HG02623 (cell line): Measurements from ENCODE around the gene MAN2B2.
"Not testable (repeated sequence)": the region's sequence is repeated elsewhere in the genome, so short reads cannot be mapped to it uniquely, and the experiment has no call there.

Experiments
- ATAC-seq: cut with Tn5 transposase; IDR thresholded peaks from one replicate; pipeline ENCODE4 v1.9.1; 2021; ENCODE audit warnings: moderate library complexity; ENCODE audit not compliant: unreplicated experiment

MAN2B2 gene

DNA sequence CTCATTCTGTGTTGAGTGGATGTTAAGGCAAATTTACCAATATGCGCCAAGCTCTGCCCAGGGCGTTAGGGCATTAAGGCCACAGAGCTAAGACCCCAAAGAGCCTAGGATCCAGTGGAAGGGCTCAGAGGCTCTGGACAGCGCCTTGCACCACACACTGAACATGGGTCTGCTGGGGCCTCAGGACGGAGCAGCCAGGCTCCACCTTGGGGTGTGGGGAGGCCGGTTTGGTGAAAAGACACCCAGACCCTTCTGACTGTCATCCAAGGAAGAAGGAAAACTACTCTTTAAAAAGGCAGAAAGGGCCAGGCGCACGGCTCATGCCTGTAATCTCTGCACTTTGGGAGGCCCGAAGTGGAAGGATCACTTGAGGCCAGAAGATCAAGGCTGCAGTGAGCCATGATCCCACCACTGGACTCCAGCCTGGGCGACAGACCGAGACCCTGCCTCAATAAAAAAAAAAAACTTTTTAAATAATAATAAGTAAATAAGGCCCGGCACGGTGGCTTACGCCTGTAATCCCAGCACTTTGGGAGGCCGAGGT is 64.2 kb downstream of the MAN2B2 start:
- no peak for ATAC-seq

DNA sequence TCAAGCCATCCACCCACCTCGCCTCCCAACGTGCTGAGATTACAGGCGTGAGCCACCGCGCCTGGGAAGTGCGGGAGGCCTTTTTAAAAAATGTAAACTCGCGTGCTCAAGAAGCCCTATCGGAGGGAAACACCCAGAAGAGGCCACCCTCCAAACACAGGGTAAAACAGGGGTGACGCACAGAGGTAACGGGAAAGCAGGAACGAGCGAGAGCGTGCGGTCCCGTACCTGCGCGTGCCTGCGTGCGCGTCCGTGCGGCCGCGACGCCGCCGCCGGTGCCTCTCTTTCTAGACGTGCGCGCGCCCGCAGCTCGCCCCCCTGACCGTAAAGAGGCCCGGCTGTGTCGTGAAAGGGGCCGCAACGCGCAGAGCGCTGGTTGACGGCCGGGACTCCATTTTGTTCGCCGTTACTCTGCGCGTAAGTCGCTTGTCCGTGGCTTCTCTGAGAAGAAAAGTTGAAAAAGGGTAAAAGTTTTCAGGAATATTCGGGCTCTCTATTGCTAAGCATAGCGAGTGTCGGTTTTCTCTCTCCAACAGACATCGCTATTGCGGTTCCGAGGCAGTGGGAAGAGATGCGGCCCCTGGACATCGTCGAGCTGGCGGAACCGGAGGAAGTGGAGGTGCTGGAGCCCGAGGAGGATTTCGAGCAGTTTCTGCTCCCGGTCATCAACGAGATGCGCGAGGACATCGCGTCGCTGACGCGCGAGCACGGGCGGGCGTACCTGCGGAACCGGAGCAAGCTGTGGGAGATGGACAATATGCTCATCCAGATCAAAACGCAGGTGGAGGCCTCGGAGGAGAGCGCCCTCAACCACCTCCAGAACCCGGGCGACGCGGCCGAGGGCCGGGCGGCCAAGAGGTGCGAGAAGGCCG is 65.5 kb downstream of the MAN2B2 start, which contains the start of gene MRFAP1:
TSS of gene MRFAP1 (plus strand) at position 394 of the 872 bp plus-strand sequence. CDS start at position 572, 178 bp downstream.
- ATAC-seq: peak; percentile 79

DNA sequence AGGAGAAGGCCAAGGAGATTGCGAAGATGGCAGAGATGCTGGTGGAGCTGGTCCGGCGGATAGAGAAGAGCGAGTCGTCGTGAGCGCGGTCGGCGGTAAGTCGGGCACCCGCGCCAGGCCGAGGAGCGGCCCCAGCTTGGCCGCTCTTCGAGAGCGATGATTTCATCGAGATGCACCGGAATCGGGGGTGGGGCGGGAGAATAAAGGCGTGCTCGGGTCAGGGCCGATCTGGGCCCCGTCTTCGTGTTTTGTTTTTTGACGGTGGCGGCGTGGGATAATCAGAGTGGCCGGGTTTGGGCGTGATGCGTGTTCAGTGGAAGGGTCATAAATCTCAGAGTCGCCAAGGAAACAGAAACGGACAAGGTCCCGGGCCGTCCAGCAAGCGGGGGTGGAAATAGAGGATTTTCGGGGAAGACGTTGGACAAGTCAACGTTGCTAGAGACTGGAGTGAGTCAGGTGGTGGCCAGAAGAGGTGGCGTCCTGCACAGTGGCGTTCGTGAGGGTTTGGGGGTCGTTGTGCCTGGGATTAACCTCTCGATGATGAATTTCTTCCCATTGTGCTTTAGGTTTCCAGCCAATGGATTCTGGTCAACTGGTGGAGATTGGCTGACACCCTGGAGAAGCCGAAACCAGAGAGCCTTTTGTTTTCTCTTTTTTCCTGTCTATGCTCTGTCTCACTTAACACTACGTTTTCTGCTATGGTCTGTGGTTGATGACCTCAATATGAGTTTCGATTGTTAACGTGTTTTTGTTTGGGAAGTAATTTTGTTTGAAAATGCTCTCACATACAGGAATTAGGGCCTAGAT is 66.4 kb downstream of the MAN2B2 start:
- ATAC-seq: no peak

DNA sequence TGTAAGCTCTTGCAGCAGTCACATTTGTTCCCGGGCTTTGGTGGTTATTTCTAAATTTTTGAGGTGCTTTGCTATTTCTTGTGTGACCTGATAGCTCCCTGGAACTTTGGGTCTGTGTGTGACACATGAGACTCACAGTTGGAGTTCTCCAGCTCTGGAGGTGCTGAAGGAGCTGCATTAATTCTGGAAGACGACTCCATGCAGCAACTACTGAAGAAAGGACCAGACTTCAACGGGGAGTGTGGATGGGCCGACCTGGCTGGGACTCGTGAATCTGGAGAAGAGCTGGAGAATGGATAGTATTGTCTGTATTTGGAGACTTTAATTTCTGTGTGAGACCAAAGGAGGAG is 67.0 kb downstream of the MAN2B2 start:
- ATAC-seq: no peak

DNA sequence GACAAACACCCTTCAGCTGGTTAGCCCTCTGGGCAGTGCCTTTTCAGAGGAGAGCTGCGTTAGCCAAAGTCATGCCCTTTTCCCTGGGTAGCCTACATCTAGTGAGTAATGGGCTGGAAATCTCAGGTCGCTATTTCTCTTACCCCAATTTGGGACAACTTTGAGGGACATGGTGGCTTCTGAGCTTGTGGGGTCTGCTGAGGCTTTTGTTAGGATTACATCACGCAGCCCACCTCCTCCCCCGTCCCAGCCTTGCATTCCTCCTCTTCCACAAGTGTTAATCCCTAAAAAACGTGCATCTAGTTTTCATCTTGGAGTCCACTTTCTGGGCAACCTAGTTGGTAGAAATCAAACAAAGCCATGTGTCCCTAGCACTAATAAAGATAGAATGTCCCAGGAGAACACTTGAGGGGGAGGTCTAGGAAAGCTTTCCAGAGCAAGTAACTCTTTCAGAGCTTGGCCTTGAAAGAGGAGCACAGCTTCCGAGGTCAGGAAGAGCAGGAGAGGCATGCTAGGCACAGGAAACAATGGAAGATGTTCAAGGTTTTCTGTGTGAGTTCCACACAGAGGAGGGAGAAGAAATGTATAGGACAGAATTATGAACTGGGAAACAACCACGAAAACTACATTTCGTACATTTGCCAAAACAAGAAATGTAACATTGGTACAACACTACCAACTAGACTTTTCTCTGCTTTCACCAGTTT is 68.3 kb downstream of the MAN2B2 start:
- ATAC-seq: no peak

DNA sequence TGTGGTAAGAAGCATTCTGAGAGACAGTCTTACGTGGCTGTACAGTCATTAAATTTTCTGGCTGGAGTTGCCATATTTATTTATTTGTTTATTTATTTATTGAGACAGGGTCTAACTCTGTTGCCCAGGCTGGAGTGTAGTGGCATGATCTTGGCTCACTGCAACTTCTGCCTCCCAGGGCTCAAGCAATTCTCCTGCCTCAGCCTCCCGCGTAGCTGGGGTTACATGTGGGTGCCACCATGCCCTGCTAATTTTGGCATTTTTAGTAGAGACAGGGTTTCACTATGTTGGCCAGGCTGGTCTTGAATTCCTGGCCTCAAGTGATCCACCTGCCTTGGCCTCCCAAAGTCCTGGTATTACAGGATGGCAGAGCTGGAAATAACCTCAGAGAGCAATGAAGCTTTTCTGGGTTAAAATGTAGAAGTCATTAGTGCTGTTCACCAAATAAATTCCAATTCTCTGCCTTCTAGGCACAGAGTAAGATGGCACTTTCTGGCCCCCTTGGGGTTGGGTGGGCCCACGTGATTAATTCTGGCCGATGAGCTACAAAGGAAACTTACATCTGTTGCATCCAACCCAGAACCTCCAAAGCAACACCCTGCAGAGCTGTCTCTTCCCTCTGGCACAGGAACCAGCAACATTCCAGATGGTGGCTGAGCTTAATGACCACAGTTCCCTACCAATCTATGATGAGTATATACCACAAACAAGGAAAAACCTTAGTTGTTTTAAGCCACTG is 70.0 kb downstream of the MAN2B2 start:
- no peak for ATAC-seq

DNA sequence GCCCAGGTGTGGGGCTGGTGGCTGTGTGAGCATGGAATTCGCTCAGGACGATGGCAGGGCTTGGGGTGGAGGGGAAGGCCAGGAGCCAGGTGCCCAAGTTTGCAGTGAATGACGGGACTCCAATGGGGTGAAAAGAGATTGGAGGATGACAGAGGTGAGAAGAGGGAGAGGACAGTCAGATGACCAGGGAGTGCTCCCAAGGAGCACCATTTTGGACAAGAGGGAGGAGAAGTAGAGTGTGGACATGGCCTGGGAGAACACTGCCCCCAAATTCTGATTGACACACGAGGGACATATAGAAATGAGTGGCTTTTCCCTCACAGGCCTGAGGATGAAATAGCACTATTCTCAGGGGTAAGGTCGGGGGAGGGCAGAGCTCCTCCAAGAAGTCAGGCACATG is 72.2 kb downstream of the MAN2B2 start:
- ATAC-seq: no peak

DNA sequence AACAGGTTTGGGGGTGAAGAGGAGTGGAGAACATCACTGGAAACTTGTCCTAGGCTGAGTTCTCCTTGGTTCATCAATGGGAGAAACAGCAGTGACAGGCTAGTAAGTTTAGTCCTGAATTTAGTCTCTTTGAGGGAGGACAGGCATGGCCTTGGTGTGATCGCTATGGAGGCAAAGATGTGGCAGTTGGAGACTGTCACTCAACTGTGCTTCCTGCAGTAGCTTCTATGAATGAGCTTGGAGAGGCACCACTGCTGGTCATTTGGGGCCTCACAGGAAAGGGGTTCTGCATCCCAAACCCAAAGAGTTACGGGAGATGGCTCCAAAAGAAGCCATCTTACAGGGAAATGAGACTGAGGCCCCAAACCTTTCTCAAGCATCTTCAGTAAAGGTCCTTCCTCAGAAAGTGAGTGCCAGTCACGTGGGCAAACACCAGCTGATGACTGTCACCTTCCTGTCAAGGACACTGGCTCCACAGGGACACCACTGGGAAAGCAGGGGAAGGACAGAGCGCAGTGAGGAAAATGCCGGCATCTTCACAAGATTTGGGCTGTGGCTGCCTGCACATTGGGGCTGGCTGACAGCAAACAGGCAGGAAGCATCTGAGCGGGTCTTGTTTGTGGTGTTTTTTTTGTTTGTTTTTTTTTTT is 72.7 kb downstream of the MAN2B2 start:
- ATAC-seq: no peak

DNA sequence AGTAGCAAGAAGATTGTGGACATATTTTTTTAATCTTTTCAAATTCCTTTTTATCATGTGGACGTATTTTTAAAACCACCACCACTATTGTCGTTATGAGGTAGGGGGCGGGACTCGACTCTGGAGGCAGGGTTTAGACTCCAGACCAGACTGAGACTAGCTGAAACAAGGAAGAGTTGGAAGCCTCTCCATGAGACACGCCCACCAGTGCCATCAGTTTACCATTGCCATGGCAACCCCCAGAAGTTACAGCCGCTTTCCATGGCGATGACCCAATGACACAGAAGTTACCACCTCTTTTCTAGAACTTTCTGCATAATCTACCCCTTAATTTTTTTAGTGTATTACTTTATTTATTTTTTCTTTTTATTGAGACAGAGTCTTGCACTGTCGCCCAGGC is 74.2 kb downstream of the MAN2B2 start:
- ATAC-seq: no peak

DNA sequence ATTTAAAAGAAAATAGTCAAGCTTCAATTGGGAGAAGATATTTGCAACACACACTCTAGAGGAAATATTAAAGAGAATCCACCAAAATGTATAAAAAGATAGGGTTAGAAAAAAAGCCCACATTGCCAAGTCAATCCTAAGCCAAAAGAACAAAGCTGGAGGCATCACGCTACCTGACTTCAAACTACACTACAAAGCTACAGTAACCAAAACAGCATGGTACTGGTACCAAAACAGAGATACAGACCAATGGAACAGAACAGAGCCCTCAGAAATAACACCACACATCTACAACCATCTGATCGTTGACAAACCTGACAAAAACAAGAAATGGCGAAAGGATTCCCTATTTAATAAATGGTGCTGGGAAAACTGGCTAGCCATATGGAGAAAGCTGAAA is 79.2 kb downstream of the MAN2B2 start:
- ATAC-seq: not testable (repeated sequence)

DNA sequence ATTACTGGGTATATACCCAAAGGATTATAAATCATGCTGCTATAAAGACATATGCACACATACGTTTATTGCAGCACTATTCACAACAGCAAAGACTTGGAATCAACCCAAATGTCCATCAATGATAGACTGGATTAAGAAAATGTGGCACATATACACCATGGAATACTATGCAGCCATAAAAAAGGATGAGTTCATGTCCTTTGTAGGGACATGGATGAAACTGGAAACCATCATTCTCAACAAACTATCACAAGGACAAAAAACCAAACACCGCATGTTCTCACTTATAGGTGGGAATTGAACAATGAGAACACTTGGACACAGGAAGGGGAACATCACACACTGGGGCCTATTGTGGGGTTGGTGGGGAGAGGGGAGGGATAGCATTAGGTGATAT is 80.3 kb downstream of the MAN2B2 start:
- ATAC-seq: not testable (repeated sequence)

DNA sequence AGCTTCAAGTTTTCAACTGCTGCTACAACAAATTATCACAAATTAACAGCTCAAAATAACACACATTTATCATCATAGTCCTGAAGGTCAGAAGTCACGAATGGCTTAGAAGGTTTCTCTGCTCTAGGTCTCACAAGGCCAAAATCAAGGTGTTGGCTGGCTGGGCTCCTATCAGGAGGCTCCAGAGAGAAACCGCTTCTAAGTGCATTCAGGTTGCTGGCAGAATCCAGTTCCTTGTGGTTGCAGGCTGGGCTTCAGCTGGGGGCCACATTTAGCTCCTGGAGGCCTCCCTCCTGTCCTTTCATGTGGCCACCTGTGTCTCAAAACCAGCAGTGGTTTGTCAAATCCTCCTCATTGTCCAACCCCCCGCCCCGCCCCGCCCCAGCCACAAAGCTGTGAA is 80.9 kb downstream of the MAN2B2 start:
- ATAC-seq: no peak

DNA sequence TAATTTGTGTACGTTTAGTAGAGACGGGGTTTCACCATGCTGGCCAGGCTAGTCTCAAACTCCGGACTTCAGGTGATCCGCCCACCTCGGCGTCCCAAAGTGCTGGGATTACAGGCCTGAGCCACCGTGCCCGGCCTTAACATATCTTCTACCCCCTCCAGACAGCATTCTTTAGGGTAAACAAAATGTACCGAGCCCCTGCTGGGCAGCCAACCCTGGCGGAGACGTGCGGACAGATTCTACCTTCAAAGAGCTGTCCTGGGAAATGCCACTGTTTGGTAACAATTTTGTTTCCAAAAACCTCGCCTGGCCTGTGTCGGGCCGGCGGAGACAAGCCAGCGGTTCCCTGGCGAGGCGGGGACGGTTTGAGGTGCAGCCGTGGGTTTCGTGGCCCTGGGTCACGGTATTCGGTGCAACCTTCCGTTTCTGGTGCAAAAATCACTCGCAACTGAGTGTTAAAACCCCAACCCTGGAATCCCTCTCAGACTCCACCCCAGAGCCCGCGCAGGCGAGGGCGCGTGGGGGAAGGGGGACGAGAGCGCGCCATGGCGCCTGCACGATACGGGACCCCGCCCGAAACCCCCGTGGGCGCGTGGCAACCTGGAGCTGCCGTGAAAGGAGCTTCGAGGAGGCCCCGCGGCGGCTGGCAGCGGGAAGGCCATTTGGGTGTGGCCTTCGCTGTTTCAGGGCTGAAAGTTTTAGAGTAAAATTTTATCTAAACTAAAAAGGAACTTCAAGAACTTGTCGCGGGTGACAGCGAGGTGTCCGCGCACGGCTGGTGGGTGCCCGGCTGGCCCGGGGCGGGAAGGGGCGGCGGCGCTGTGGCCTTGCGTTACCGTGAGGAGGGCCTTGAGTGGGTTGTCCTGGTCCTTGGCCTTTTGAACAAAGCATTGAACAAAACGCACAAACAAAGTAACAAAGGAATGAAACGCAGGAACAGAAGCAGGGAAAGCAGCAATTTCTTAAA is 82.5 kb downstream of the MAN2B2 start:
- ATAC-seq: no peak

DNA sequence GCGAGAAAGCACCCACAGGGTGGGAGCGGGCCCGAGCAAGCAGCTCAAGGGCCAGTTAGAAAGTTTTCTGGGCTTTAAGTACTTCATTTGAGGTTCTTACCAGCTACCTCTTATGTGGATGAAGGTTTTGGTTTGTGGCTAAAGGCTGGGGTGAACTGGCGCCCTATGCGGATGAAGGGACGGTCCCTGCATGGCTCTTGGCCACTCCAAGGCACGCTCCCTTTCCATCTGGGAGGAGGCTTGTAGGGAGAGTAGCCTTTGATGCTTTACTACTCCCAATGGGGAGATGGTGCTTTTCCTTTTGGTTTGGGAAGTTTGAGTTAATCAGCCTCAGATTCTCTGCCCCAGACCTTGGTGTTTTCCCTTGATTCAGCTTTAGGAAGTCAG is 83.2 kb downstream of the MAN2B2 start:
- ATAC-seq: no peak

DNA sequence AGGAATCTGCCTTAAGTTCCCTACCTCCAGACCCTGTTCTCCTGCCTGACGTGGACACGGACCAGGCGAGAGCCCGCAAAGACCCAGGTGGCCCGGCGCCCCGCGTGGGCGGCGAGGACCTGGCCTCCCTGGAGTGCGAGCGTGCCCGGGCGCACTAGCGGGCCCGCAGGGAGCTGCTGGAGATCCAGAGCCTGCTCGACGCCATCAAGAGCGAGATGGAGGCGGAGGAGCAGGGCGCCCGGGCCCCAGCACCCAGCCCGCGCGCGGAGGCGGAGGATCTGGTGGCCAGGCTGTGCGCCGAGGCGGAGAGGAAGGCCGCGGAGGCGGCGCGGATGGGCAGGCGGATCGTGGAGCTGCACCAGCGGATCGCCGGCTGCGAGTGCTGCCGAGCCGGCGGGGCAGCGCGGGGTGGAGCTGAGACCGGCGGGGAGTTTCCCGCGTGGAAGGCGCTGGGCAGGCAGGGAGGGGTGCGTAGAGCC is 83.6 kb downstream of the MAN2B2 start:
- no peak for ATAC-seq

DNA sequence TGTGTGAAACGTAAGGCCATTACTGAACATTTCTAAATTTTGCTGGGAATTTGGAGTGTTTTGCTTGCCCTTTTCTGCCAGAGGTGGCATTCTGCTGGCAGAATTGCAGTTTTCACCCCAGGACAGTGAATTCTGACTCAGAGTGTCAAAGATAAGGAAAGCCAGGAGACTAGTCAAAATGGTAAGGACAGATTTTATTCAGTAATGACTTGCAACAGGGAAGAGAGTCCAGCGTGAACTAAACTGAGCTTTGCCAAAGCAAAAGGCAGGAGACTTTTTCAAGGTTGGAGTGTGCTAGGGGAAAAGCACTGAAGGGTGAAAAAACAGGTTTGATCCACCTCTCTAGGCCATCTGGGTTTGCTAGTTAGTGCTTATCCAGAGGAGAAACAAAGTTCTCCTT is 84.9 kb downstream of the MAN2B2 start:
- ATAC-seq: no peak

DNA sequence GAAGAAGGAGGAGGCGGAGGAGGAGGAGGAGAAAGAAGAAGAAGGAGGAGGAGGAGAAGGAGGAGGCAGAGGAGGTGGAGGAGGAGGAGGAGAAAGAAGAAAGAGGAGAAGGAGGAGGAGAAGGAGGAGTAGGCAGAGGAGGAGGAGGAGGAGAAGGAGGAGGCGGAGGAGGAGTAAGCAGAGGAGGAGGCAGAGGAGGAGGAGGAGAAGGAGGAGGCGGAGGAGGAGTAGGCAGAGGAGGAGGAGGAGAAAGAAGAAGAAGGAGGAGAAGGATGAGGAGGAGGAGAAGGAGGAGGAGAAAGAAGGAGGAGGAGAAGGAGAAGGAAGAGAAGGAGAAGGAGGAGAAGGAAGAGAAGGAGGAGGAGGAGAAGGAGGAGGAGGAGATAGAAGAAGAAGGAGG is 85.4 kb downstream of the MAN2B2 start:
- ATAC-seq: no peak

DNA sequence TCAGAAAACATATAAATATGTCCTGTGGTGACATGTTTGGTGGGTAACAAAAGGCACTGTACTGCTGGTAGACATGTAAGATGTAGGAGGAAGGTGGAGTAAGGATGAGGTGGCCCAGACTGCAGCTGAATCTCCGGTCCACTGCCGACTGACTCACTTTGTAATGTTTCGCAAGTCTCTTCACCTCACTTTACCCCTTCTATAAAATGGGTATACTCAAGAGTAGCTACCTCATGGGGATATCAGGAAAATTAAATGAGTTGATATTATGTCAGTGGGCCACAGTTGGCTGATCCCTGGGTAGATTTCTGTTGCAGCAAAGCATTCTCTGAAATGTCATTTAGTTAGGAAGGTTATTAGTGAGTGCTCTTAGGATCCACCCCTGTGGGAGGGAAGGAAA is 87.6 kb downstream of the MAN2B2 start:
- ATAC-seq: no peak
